GM19468 (cell line): ENCODE results near the gene HS3ST4.
"Not testable (repeated sequence)": the region's sequence is repeated elsewhere in the genome, so short reads cannot be mapped to it uniquely, and the experiment has no call there.

ENCODE experiments used
- ATAC-seq: cut with Tn5 transposase; IDR thresholded peaks from one replicate; pipeline ENCODE4 v1.9.1; 2021; ENCODE audit warnings: mild to moderate bottlenecking, moderate library complexity, moderate number of reproducible peaks; ENCODE audit not compliant: unreplicated experiment; ENCODE audit errors: extremely low read depth

HS3ST4 gene

DNA sequence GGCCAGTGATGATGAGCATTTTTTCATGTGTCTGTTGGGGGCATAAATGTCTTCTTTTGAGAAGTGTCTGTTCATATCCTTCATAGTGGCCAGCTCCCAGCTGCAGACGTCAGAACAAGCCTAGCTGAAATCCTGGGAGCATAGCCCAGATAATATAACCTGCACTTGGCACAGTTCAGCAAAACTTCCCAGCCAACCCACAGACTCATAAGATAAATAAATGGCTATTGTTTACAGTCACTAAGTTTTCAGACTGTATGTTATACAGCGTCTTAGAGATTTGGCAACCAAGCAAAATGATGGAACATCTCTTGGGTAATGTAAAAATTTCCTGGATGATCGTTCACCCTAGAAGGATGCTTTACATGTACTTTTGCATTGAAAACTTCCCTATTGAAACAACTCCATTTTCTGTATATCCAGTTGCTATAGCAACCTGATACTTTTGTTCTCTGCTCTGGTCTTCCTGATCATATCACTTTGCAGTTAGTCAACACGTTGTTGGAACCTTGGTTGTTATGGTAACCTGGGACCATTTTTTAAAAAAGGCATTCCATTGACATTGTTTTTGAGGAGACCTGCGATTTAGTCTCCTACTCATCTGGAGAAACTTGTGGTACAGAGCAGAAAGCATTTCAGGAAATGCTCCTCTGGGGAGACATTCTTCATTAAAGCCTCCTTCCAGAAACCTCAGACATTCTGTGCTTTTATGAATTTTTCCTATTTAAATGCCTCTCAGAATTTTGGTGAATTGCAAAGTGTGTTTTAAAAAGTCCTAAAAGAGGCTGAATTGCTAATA lies 378.7 kb downstream of the HS3ST4 start:
- ATAC-seq, result no peak

DNA sequence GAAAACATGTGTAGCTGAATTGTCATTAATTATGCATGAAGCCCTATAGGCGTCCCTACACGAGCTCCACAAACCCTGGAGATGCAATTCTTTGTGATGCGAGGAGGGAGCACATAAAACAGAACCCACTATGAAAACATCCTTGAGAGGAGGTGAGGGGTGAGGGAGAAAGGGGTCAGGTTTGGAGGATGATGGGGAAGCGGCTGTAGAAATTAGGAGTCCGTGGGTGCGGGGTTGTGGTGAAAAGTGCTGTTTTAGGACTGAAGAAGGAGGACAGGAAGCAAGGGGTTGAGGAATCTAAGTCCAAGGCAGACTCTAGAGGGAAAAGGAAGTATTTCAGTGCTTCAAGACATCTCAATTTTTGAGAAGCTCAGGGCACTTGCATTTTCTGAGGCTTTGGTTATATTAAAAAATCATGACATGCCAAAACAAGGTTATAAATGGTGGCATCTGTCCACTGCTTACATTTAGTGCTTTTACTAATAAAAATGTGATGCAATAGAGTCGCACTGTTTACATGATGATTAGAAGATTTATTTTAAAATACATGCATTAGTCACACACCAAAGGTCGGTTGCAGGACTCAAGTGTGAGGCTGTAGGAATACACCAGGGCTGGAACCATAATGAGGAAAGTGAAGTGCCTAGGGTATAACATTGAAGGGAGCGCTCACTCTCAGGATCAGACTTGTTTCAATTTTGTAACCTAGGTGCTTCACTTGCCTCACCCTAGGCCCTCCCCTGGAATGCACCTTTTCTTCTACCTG lies 379.5 kb downstream of the HS3ST4 start:
- ATAC-seq, result no peak

DNA sequence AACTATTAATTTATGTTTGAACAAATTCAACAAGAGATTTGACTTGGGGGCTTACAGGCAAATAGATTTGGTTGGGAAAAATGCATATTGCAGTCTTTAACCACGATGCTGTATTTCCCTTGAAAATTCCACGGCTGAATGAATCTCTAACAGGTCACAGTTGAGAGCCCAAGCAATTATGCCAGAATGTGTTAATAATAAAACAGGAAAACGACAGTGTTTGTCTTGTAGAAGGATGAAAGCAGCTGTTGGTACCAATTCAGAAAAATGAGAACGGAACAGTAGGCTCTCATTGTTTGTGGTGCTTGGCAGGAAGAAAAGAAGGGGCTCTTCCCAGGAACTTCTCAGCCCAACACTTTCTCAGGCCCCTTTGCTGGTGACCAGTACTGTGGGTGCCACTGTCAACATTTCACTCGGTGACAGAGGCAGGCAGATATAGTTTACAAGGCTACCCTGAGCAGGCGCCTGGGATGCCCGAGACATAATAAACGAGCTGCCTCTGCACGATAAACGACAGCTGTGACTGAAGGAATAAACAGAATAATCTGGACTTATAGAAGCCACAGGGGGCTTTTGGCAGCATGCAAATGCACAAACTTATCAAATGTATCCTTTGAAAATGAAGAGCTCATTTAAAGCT lies 387.1 kb downstream of the HS3ST4 start:
- no peak for ATAC-seq

DNA sequence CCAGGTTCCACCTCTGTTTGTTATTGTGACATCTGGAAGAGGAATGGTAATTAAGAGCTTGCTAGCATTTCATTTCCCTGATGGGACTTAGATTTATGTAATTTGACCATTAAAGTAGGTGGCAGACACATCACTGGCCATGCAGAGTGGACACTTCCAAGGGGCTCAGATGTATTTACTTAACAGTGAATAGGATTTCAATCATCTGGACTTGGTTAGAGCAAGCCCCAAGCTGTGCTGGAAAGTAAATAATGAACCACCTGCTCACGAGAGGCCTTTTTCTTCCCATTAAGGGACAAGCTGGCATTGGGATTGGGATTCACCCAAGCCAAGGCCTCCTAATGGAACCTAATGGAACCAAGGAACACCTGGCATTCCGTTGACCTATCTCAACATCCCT lies 395.3 kb downstream of the HS3ST4 start:
- no peak for ATAC-seq

DNA sequence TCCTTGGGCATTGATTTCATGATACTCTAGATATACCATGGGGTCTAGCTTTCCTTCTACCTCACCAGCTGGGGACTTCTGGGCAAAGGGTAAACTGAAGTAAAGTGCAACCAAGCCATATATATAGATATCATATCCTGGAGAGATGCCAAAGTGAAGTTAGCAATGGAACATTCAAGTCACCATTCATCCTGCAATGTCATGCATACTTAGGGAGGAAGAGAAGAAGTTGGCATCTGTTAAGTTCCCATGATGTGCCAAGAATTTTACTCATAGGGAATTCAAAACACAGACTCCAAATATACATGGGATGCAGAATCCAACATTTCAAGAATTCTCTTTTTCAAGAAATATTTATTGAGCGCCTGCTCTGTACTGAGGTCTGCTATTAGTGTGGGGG lies 399.8 kb downstream of the HS3ST4 start:
- no peak for ATAC-seq

DNA sequence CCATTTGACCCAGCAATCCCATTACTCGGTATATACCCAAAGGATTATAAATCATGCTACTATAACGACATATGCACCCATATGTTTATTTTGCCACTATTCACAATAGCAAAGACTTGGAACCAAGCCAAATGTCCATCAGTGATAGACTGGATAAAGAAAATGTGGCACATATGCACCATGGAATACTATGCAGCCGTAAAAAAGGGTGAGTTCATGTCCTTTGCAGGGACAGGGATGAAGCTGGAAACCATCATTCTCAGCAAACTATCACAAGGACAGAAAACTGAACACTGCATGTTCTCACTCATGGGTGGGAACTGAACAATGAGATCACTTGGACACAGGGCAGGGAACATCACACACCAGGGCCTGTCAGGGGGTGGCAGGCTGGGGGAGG lies 406.4 kb downstream of the HS3ST4 start:
- not testable (repeated sequence) for ATAC-seq

DNA sequence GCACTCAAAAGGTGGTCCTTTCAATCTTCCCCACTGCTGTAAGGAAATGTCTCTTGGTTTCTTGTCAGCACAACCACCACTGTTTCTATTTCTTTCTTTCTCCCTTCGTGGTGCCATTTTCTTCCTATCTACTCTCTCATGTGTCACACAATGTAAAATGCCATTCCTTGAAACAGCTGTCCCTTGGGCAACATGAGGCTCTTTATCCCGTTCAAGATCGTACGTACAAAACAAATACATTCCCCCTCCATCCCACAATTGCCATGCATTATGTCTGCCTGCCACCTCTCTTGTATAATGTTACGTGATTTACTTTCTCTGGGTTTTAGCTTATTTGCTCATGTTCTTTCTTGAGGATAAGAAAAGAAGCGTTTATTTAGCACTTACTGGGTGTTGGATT lies 410.6 kb downstream of the HS3ST4 start:
- ATAC-seq, result no peak

DNA sequence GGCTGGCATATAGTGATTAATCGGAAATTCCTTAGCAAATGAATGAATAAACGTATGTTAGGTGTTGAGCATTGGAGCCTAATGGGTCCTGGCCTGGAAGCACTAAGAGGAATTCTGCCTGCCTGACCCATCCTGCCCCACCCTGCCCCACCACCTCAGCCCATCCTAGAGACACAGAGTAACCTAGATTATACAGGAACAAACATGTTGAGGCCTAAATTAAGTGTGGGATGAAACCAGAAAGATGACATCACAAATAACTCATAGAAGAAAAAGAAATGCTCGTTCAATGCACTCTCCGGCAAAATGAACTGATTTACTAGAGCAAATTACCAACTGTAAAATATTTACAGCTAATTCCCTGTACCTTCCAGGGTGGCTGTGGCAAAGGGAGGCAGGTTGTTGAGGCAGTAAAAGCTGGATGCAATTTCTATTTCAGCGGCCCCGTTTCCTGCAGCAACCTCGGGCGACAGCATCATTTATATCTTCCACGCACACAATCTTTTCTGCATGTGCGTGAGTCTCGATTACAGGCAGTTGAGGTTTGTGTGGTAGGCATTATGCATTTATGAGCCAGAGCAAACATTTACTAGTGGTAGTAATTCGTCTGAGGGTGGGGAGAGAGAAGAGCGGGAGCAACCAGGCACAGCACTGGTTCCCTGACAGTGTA lies 417.2 kb downstream of the HS3ST4 start:
- ATAC-seq, result no peak

DNA sequence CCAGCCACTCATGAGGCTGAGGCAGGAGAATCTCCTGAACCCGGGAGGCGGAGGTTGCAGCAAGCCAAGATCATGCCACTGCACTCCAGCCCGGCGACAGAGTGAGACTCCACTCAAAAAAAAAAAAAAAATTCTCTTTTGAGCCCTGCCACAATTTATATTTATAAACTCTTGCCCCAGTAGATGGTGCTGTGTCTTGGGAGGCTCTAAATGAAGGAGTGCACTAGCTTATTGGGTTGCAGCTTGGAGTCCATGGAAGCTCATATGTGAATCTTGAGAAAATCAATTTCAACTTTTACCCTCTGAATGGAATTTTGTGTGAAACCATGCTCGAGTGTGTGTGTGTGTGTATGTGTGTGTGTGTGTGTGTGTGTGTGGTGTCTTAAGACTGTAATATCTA lies 420.1 kb downstream of the HS3ST4 start:
- no peak for ATAC-seq

DNA sequence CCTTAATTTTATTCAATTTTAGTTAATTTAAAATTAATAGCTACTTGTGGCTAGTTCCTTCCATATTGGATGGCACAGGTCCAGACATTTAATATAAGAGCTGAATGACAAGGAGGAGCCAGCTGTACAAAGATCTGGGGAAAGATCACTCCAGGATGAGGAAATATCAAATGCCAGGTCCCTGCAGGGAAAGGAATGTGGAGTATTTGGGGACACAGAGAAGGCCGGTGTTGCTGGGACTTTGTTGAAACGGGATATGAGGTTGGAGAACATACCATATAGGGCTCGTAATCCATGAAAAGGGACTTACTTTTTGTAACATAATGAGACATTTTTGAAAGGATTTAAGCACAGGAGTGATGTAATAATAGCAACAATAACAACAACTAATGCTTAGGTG lies 426.8 kb downstream of the HS3ST4 start:
- ATAC-seq, result no peak

DNA sequence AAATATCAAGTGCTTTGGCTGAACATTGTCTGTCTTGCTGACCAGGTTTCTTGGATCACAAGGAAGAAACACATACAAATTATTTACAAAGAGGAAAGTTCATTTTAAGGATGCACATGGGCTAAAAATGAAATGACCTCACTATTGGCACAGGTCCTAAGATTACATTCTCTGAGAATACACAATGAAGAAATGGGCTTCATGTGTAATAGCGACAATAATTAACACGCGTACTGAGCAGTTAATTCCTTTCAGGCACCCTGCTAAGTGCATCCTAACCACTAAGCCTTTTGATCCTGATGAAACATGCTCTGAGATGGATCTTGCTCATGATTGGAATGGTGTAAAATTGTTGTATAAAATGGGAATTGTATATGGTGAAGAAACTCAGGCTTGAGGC lies 429.0 kb downstream of the HS3ST4 start:
- ATAC-seq, result no peak

DNA sequence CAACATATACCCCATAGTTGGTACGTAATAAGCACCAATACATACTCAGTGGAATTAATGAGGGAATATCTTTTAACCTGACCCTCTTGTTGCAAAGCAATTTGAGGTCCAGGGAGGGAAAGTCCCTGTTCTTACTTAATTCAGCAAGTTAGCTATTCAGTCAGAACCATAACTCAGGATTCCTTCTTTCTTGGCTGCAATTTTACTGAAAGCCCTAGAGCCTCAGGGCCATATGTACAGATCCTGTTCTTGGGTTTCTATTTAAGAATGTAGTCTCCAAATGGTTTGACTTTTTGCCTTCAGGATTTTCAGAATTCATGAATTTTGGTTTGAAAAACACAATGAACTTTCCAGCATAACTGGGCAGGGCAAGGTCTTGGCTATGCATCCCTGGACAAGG lies 436.5 kb downstream of the HS3ST4 start:
- ATAC-seq, result no peak

DNA sequence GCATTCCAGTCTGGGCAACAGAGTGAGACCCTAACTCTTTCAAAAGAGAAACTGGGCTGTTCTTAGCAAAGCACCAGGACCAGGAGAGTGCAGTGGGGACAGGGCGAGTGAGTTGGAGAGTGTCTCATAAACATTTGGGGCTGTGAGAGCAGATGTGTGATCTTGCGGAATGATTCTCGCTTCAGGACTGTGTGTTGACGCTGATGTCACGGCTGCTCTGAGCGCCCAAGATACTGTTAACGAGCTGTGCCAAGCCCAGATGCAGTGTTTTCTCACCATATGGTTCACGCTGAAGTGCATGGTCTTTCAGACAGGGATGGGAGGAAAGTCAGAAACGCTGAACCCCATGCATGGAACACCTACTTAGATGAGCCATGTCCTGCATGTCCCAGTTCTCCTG lies 438.2 kb downstream of the HS3ST4 start:
- ATAC-seq, result no peak

DNA sequence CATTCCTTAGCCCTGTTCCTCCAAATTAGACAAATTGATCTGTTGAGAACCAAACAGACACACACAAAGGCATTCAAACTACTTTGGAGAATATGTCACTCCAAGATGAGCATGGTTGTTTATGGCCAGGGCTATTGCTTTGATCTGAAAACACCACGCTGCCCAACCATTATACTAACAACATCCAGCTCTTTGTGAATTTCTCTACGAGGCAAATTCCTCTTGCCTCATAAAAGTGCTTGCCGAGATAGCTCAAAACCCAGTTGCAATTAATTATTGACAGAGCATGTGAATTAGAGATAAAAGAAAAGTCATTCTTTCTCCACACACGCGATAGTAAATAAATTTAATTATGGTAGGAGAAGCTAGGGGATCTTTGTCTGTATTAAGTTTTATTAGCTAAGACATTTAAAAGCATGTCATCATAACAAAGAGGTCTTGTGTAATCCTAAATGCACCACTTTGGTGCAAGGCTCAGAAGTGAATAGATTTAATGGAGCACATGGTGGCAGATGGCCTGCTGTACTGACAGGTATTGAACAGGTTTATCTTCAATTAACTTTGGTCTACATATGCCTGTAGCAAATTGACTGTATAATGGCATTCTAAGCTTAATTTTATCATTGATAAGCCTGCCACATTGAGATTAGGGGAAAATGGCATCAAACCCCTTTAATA lies 441.8 kb downstream of the HS3ST4 start:
- ATAC-seq, result no peak

DNA sequence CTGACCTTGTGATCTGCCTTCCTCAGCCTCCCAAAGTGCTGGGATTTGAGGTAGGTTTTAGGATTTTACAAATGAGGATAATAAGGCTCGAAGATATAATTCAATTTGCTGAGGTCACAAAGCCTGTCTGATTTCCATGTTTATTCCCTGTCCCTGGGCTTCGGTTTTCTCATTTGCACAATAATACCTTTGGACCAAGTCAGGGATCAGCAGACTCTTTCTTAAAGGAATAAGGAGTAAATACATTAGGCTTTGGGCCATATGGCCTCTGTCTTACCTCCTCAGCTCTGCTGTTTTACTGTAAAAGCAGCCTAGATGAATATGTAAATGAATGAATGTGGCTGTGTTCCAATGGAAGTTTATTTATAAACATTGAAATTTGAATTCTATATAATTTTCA lies 442.8 kb downstream of the HS3ST4 start:
- ATAC-seq, result no peak

DNA sequence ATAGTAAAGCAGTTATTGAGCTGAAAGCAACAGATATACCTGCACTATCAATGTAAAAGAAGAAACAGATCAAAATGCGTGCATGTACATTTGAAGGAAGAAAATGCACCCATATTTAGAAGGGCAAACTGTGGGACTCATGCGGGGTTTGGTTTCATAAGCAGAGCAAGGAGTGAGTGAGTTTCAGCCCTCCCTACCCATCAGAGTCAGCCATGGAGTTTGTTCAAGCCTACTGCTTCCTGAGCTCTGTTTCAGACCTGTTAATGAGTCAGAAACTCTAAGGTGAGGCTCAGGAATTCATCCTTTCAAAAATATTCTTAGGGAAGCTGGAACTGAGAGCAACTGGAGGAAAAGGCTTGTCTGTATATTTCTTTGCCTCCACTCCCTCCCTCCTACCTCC lies 446.2 kb downstream of the HS3ST4 start:
- ATAC-seq, result no peak

DNA sequence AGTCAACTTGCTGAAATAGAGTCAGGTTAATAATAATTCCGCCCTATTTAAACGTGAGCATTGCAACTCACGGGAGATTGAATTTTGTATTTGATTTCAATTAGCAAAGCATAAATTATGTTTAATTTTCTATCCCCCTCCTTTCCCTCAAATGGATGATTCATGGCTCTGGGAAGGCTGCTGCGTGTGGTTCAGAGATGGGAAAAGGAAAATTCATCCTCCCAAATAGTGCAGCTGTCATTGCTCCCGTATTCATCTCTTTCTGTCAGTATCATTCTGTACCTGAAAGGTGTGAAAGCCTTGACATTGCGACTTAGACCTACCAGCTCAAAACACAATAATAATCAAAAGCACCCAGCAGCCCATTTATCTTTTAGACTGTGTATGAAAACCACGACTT lies 447.3 kb downstream of the HS3ST4 start:
- no peak for ATAC-seq

DNA sequence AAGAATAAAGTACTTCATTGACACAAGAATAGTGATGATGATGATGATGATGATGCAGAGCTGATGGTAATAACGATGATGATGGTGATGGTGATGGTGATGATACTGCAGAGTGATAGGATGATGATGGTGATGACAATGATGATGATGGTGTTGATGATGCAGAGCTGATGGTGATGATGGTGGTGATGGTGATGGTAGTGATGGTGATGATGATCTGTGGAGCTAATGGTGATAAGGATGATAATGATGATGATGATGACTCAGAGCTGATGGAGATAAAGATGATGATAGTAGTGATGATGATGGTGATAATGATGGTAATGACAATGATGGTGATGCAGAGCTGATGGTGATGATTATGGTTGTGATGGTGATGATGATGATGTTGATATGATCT lies 448.1 kb downstream of the HS3ST4 start:
- no peak for ATAC-seq

DNA sequence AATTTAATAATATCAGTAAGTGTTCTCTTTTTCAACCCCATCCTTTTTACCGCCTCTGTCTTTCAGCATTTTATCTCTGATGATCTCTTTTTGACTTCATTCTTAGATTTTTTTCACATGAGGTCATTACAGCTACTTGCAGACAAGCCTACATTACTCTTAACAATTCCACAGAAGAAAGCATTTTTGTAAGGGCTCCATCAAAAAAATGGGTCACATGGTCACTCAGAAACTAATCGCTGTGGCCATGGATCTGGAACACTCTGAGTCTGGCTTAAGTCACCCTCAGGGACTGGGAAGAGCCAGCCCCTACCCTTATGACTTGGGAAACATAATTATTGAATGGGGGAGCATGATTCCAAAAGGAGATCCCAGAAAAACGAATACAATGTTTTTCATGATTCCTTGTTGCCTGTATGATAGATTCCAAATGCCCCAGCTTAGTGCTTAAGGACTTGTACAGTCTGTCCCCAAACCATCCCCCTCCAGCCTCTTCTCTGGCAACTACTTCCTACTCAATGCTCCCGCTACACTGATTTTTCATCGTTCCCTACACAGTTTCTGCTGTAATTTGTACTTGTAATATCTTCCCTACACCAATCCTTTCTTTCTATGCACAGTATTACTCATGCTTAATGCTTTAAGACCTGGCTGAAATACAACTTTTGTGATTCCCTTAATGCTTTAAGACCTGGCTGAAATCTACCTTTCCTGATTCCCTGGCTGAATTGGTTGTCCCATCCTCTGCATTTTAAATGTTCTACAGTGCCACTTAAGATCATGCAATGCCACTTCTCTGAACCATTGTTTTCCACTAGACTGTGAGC lies 457.8 kb downstream of the HS3ST4 start:
- no peak for ATAC-seq
